ENCODE results near the gene SPATA31A1.
"Not testable (repeated sequence)": the region's sequence is repeated elsewhere in the genome, so short reads cannot be mapped to it uniquely, and the experiment has no call there.

Gene SPATA31A1

DNA sequence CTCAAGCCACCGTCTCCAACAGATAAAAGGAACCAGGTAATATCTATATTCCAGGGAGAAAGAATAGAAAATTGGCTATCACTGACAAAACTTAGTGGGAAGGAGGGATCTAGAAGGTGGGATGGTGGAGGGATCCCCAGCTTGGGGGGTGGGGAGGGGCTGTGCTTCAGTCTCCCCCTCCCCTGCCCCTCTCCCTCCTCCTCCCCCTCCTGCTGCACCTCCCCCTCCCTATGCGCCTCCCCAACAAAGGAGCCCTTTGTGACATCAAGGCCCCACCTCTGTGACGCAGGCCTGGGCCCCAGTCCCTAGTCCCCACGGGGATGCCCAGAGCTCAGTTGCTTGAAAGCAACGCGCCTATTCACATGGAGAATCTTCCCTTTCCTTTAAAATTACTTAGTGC lies at the start of gene SPATA31A1:
Gene SPATA31A1 (plus strand): TSS at position 301 of the 400 bp plus-strand sequence. CDS start 62 bp downstream, at position 363.
- H3K4me3 ChIP-seq; H3K27ac ChIP-seq; DNase-seq (ENCODE audit: low spot score): not testable (repeated sequence)

DNA sequence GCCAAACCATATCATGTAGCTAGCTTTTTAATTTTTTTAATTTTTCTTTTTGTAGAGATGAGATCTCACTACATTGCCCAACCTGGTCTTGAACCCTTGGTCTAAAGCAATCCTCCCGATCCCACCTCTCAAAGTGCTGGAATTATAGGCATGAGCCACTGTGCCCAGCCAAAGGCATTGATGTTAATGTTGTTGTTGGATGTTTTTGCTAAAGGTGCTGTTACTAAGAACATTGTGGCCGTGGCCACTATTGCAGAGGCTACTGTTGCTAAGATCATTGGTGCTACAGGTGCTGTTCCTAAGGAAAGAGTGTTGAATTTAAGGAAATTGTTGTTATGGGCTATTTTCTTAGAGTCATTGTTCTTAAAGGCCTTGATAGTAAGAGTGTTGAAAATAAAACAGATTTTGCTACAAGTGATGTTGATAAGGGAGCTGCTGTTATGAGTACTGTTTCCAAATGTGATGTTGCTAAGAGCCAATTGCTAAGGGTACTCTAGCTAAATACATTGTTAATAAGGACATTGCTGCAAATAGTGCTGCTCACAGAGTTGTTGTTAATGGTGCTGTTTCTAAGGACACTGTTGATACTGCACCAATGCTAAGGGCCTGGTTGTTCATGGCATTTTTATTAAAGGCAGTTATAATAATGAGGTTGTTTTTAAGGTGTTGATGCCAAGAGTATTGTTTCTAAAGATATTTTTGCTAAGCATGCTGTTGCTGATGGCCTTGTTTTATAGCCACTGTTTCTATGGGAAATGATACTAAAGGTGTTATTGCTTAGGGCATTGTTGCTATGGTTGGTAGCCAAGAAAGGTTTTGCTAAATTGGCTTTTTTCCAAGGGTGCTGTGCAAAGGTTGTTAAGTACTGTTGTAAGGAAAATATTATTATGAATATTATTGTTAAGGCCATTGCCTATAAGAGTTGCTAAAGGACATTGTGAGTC lies 52.1 kb downstream of the SPATA31A1 start:
- H3K27ac ChIP-seq; H3K4me3 ChIP-seq; DNase-seq (ENCODE audit: low spot score): not testable (repeated sequence)

DNA sequence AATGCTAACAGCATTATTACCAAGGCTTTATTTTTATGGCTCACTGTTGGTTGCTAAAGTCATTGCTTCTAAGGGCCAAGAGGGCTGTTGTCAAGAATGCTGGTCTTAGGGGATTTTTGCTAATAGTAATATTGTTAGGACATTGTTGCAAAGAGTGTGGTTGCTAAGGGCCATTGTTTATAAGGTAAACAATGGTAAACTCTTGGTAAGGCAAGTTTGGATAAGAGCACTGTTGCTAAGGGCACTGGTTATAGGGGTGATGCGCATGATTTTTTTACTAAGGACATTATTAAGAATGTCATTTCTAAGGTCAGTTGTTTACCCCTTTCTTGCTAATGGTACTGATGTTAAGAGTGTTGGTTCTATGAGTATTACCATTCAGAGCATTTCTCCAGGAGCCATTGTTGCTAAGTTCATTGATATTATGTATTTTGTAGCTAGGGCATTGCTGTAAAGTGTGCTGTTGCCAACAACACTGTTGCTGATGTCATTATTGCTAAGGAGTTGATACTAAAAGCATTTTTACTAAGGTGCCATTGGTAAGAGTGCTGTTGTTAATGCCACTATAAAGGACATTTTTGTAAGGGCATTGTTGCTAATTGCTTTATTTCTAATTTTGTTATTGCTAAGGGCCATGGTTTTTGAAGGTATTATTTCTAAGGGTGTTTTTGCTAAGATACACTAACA lies 55.9 kb downstream of the SPATA31A1 start:
- H3K27ac ChIP-seq; H3K4me3 ChIP-seq; DNase-seq (ENCODE audit: low spot score): not testable (repeated sequence)

All from coronary artery (tissue), 2 donors.